ENCODE data around the gene SLC38A8.

Gene SLC38A8

DNA sequence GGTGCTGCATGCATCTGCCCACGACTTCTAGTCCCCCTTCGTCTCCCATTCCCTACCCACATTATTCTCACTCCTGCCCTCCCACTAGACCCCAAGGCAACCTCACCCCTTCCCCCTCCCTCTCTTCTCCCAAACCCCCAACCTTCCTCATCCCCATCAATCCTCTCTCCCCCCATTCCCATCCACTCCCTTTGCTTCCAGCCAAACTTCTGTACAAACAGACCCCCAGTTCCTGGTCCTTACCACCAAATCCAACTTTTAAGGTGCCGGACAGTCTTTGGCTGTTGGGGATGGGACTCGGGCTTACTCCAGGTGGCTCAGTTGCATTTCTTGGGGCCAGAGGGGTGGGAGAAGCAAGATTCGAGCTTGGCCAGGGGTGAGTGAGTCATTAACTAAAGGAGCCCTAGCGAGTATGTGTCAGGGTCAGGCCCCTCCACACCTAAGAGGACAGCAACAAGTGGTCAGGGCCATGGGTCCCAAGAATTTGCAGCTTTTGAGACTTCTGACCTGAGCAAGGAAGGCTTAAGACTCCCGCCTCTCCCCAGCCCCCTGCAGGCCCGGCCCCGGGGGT is at the start of gene SLC38A8:
Gene SLC38A8 (minus strand): TSS at position 488 of the 571 bp plus-strand sequence. CDS start 638 bp downstream, outside the sequence.
- Mint-ChIP-seq H3K4me1 (peaks cover 2% of the 10 kb centered on the region), H3K27me3 (peaks cover 34% of the 10 kb centered on the region), H3K4me3 (no peak within 1 kb of the TSS), H3K27ac (no peak within 1 kb of the TSS), H3K36me3 (ENCODE audit: low read depth) (no peaks in the 10 kb centered on the region), H3K9me3 (no peaks in the 10 kb centered on the region)
- DNase-seq (no peak), ATAC-seq (no peak)

GRCh38 chr16:84091460-84091859 is 48.9 kb upstream of the SLC38A8 start:
- Mint-ChIP-seq H3K4me3 (no peak overlapping the region), H3K27ac (no peak overlapping the region), H3K9me3 (no peaks in the 10 kb centered on the region), H3K36me3 (ENCODE audit: low read depth) (peaks cover 67% of the 10 kb centered on the region), H3K4me1 (peaks cover 32% of the 10 kb centered on the region), H3K27me3 (no peaks in the 10 kb centered on the region)
- ATAC-seq (no peak), DNase-seq (no peak)

- ATAC-seq (no peak), DNase-seq (no peak)
- Mint-ChIP-seq H3K27ac (no peak overlapping the region), H3K36me3 (ENCODE audit: low read depth) (peaks cover 66% of the 10 kb centered on the region), H3K4me3 (no peak overlapping the region), H3K27me3 (no peaks in the 10 kb centered on the region), H3K9me3 (no peaks in the 10 kb centered on the region), H3K4me1 (peaks cover 41% of the 10 kb centered on the region)
These were observed 47.6 kb upstream of the SLC38A8 start for GRCh38 chr16:84090211-84090610.

DNA sequence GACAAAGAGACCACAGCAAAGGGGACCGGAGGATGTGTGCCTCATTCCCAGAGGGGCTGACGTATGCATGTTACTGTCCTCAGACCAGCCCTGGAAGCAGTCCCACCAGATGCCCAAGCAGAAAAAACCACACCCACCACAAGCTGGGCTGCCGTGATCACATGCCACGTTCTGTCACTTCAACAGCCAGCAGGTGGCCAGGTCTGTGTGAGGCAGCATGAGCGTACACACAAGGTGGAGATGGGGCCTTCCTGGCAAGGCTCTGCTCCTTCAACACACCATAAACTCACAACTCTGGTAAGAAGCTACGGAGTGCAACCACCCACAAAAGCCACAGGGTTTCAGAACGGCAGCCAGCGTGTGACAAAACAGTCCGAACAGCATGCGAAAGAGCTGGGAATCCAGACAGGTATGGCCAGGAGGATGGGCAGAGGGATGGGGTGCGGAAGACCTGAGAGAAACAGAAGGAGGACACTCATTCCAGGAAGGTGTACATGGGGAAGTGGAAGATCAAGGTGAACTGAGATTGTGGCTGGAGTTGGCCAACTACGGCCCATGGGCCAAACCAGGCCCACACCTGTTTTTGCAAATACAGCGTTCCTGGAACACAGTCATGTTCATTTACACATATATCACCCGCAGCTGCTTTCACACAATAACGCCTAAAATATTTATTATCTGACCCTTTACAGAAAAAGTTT is 46.2 kb upstream of the SLC38A8 start:
- Mint-ChIP-seq H3K36me3 (ENCODE audit: low read depth) (peaks cover 68% of the 10 kb centered on the region), H3K27me3 (no peaks in the 10 kb centered on the region), H3K4me1 (peaks cover 46% of the 10 kb centered on the region), H3K9me3 (no peaks in the 10 kb centered on the region), H3K27ac (peak overlapping the region; percentile 63), H3K4me3 (no peak overlapping the region)
- DNase-seq: peak; percentile 50
- peak; percentile 88 for ATAC-seq

DNA sequence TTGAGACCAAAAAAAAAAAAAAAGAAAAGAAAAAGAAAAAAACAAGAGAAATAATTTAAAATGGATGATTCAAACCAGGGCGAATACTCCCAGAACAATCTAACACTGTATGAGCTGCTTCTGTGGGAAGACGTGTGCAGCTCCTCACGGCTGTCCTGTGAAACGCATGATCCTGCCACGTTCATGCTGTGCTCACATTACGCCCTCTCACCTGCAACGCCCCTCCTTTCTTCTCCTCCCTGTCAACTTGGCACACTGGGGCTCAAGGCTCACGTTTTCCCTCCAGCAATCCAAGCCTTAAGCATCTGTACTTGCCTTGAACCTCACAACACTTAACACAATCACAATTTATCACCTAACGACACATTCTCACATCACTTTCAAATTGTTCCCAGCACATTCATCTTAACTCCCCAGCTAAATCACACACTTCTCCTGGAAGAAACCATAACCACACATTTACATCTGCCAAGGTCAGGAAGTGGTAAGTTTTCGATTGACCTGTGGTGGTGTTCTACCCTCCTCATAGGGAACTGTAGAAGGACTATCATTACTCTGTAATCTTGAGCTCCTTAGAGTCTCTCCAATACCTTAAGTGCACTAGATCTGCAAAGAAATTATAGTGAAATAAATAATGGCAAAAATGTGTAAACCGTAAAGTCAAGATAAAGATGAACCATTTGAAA is 45.0 kb upstream of the SLC38A8 start:
- Mint-ChIP-seq H3K27ac (peak overlapping the region; percentile 3), H3K27me3 (no peaks in the 10 kb centered on the region)

GRCh38 chr16:84087001-84087400 is 44.4 kb upstream of the SLC38A8 start:
- no peak for DNase-seq
- no peaks in the 10 kb centered on the region for H3K9me3 Mint-ChIP-seq
- no peak overlapping the region for H3K4me3 Mint-ChIP-seq
- no peak overlapping the region for H3K27ac Mint-ChIP-seq
- ATAC-seq: no peak
- H3K4me1 Mint-ChIP-seq: peaks cover 46% of the 10 kb centered on the region
- peaks cover 62% of the 10 kb centered on the region for H3K36me3 Mint-ChIP-seq (ENCODE audit: low read depth)
- H3K27me3 Mint-ChIP-seq: no peaks in the 10 kb centered on the region

More for the DNA sequence above, 45.0 kb upstream of the SLC38A8 start:
- ATAC-seq: no peak
- peaks cover 61% of the 10 kb centered on the region for H3K36me3 Mint-ChIP-seq (ENCODE audit: low read depth)
- no peak overlapping the region for H3K4me3 Mint-ChIP-seq
- no peak for DNase-seq
- peaks cover 46% of the 10 kb centered on the region for H3K4me1 Mint-ChIP-seq
- H3K9me3 Mint-ChIP-seq: no peaks in the 10 kb centered on the region

DNA sequence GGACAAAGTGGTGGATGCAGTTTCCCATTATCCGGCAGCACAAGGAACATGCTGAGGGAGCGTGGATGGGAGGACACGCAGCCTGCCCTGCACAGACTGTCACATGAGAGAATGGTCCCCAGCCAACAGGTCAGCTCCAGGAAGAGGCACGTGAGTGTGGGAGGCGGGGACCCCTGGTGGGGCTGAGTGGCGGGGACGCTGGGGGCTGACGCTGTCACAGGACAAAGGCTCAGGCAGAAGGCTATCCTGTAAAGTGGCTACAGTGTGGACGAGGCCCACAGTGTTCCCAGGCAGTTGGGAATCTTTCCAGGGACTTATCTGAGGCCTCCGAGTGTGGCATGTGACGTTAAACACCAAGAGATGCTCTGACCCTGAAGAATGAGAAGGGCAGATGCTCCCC is 43.7 kb upstream of the SLC38A8 start:
- no peak overlapping the region for H3K27ac Mint-ChIP-seq

DNA sequence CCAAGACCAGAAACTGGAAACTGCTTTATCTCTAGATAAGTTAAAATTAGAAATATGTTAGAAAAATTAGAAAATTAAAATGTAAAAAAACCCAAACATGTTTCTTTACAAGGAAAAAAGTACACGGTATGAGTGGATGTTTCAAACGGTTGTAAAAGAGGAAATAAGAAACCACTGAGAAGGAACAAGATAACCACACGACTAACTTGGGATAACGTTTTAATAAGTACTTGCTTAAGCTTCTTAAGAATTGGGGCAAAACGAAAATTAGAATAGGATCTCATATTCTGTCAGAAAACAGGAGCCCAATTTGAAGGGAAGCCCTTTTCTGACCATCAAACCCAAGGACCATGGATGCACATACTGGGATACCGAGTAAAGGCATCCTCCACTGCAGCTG is 43.2 kb upstream of the SLC38A8 start:
- ATAC-seq (no peak), DNase-seq (no peak)
- H3K27ac Mint-ChIP-seq: no peak overlapping the region
- no peaks in the 10 kb centered on the region for H3K9me3 Mint-ChIP-seq
- H3K27me3 Mint-ChIP-seq: no peaks in the 10 kb centered on the region
- peaks cover 65% of the 10 kb centered on the region for H3K36me3 Mint-ChIP-seq (ENCODE audit: low read depth)
- no peak overlapping the region for H3K4me3 Mint-ChIP-seq
- H3K4me1 Mint-ChIP-seq: peaks cover 46% of the 10 kb centered on the region

More for the DNA sequence above, 43.7 kb upstream of the SLC38A8 start:
- Mint-ChIP-seq H3K27me3 (no peaks in the 10 kb centered on the region), H3K4me1 (peaks cover 46% of the 10 kb centered on the region), H3K4me3 (no peak overlapping the region), H3K36me3 (ENCODE audit: low read depth) (peaks cover 63% of the 10 kb centered on the region), H3K9me3 (no peaks in the 10 kb centered on the region)
- ATAC-seq: no peak
- no peak for DNase-seq

DNA sequence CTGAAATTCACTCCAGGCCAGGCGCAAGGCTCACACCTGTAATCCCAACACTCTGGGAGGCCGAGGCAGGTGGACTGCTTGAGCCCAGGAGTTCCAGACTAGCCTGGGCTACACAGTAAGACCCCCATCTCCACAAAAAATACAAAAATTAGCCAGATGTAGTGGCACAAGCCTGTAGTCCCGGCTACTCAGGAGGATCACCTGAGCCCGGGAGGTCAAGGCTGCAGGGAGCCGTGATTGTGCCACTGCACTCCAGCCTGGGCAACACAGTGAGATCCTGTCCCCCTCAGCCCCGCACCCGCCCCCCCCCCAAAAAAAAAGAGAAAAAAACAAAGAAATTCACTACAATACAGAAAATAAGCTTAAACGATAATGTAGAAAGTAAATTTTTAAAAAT is 42.7 kb upstream of the SLC38A8 start:
- peaks cover 46% of the 10 kb centered on the region for H3K4me1 Mint-ChIP-seq
- no peaks in the 10 kb centered on the region for H3K27me3 Mint-ChIP-seq
- no peak overlapping the region for H3K4me3 Mint-ChIP-seq
- H3K27ac Mint-ChIP-seq: no peak overlapping the region
- ATAC-seq (no peak), DNase-seq (no peak)
- H3K9me3 Mint-ChIP-seq: no peaks in the 10 kb centered on the region
- peaks cover 64% of the 10 kb centered on the region for H3K36me3 Mint-ChIP-seq (ENCODE audit: low read depth)

DNA sequence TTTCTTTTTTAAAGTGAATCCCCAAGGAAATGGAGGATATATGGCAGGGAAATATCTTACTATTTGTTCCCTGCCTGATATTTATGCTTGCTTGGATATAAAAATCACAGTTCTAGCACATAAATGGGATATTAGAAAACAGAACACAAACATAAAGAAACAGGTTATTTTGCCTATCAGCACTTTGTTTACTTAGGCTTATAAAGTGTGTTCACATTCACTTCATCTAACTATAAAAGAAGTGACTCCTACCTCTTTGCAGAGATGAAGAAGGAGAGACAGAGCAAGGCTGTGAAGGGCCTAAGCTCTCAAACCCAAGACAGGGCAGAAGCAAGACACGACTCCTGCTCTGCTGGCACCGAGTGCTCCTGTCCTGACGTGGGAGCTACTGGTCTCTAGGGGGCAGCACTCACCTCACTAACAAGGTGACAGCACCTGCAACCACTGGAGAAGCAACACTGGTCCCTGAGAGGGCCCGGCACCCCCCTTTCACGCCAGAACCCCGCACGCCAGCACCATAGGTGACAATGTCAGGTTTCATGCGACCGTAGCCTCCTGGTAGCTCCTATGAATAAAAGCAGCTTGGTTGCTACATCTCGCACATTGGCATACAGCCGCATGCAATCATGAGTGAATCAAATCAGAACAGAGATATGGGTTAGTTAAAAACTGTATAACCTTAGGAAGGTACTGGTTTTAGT is 42.1 kb upstream of the SLC38A8 start:
- H3K36me3 Mint-ChIP-seq (ENCODE audit: low read depth): peaks cover 64% of the 10 kb centered on the region
- peak; percentile 82 for ATAC-seq
- no peak overlapping the region for H3K27ac Mint-ChIP-seq
- no peak overlapping the region for H3K4me3 Mint-ChIP-seq
- H3K4me1 Mint-ChIP-seq: peaks cover 46% of the 10 kb centered on the region
- H3K27me3 Mint-ChIP-seq: no peaks in the 10 kb centered on the region
- DNase-seq: peak; percentile 68
- H3K9me3 Mint-ChIP-seq: no peaks in the 10 kb centered on the region

- Mint-ChIP-seq H3K36me3 (ENCODE audit: low read depth) (peaks cover 50% of the 10 kb centered on the region), H3K4me1 (peaks cover 30% of the 10 kb centered on the region), H3K9me3 (no peaks in the 10 kb centered on the region), H3K4me3 (no peak overlapping the region), H3K27ac (no peak overlapping the region), H3K27me3 (no peaks in the 10 kb centered on the region)
- ATAC-seq: no peak
- DNase-seq: no peak
These were observed 40.4 kb upstream of the SLC38A8 start for GRCh38 chr16:84082835-84083569.

GRCh38 chr16:84082110-84082509 is 39.5 kb upstream of the SLC38A8 start:
- Mint-ChIP-seq H3K9me3 (no peaks in the 10 kb centered on the region), H3K4me3 (no peak overlapping the region), H3K27ac (no peak overlapping the region), H3K27me3 (no peaks in the 10 kb centered on the region), H3K36me3 (ENCODE audit: low read depth) (peaks cover 51% of the 10 kb centered on the region), H3K4me1 (peaks cover 21% of the 10 kb centered on the region)
- no peak for DNase-seq
- no peak for ATAC-seq

- Mint-ChIP-seq H3K4me3 (no peak overlapping the region), H3K36me3 (ENCODE audit: low read depth) (peaks cover 45% of the 10 kb centered on the region), H3K27me3 (no peaks in the 10 kb centered on the region), H3K27ac (no peak overlapping the region), H3K9me3 (no peaks in the 10 kb centered on the region), H3K4me1 (peaks cover 16% of the 10 kb centered on the region)
- ATAC-seq (no peak), DNase-seq (no peak)
These were observed 38.9 kb upstream of the SLC38A8 start for GRCh38 chr16:84081446-84081989.

DNA sequence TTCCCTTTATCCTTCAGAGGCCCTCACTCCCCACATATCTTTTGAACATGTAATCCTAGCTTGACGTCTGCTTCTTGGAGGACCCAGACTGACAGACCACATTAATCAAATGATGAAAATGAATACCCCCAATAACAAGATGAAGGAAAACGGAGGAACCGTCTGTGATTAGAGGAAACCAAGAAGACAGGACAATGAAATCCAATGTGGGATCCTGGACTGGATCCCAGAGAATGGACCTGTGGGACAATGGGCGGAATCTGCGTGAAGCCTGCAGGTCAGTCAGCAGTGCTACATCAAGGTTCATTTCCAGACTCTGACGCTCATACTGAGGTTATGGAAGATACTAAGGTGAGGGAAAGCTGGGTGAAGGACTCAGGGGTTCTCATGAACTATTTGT is 38.2 kb upstream of the SLC38A8 start:
- Mint-ChIP-seq H3K4me1 (peaks cover 9% of the 10 kb centered on the region), H3K36me3 (ENCODE audit: low read depth) (peaks cover 40% of the 10 kb centered on the region), H3K27ac (no peak overlapping the region), H3K4me3 (no peak overlapping the region), H3K27me3 (no peaks in the 10 kb centered on the region), H3K9me3 (no peaks in the 10 kb centered on the region)
- ATAC-seq: no peak
- no peak for DNase-seq
